ENCODE data around the gene WDR55. TPM values are rescaled to one million over a fixed set of nuclear protein-coding genes. Genes with fewer than 3 reads are reported as not detected.

Gene WDR55
- total and polyA plus RNA-seq, 10 of the 15 experiments (the other 5 are each of a cell fraction or from before 2014, with no cell fraction given), result 3.4 to 27.8 (median 20.3) TPM

GRCh38 chr5:140710899-140711552 lies 46.3 kb downstream of the WDR55 start (continued):
- peak; percentile 44; the same call in 1 of the 2 replicates for TF ChIP-seq ZNF687 (IDR thresholded peaks at IDR 0.05)
- no peak for TF ChIP-seq FOS (IDR thresholded peaks at IDR 0.05; ENCODE audit: borderline replicate concordance, extremely low read depth, insufficient read length)
- TF ChIP-seq RAD51 (IDR thresholded peaks at IDR 0.05), result peak; percentile 47; the same call in 1 of the 2 replicates
- peak; percentile 33 for TF ChIP-seq BCL3 (IDR thresholded peaks at IDR 0.05; ENCODE audit: borderline replicate concordance, insufficient read depth, low read depth, low read length, poor library complexity, severe bottlenecking)
- no peak for TF ChIP-seq SMC3 (IDR thresholded peaks at IDR 0.05; ENCODE audit: borderline replicate concordance, low read length)
- TF ChIP-seq SMAD1 (IDR thresholded peaks at IDR 0.05; ENCODE audit: low read depth, partially characterized antibody), result peak; percentile 47
- peak; percentile 96 for TF ChIP-seq RB1 (IDR thresholded peaks at IDR 0.05; ENCODE audit: borderline replicate concordance)
- peak; percentile 98 for TF ChIP-seq TBL1XR1 (IDR thresholded peaks at IDR 0.05; ENCODE audit: low read depth, low read length)
- TF ChIP-seq RELB (IDR thresholded peaks at IDR 0.05; ENCODE audit: low read depth), result peak; percentile 45; the same call in 1 of the 2 replicates
- TF ChIP-seq ATF2 (IDR thresholded peaks at IDR 0.05; ENCODE audit: low read length), result peak; percentile 97
- TF ChIP-seq HSF1 (IDR thresholded peaks at IDR 0.05; ENCODE audit: low read depth, low read length), result no peak
- no peak for TF ChIP-seq ZNF592 (IDR thresholded peaks at IDR 0.05)
- peak; percentile 40; the same call in 1 of the 2 replicates for TF ChIP-seq PAX5 (IDR thresholded peaks at IDR 0.05; ENCODE audit: borderline replicate concordance, low read depth, low read length)

Data from GM12878 (cell line).